Measurements from ENCODE around the gene SH3PXD2A.

SH3PXD2A gene

DNA sequence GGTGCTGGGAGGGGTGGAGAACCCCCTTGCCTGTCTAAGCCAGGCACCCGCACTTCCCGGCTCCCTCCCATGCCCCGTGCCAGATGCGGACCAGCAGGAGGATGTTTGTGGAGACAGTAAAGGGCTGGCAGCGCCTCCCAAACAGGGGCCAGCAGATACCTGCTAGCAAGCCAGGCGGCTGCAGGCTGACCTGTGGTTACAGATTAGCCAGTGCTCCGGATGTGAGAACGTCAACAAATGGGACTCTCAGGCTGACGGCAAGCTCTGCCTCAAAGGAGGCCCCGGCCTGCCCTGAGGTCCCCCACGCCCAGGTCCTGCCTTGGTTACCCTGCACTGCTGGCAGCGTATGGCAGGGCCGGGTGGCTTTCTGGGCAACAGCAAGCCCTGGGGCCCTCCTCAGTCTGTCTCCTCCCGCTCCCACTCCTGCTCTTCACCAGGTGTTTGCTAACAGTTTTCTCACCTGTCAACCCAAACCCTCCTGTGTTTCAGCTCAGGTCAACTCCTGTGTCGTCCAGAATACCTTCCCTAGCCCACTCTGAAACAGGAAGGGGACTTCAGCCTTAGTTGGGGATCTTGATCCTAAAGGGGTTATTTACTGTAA is 276.5 kb downstream of the SH3PXD2A start:
- Histone ChIP-seq H3K4me3 (ENCODE audit: low read depth, low read length) (no peak overlapping the region), H3K4me1 (ENCODE audit: control insufficient read depth, insufficient read depth, low read length) (no peaks in the 10 kb centered on the region), H3K36me3 (ENCODE audit: control insufficient read depth, insufficient read depth, low read length) (no peaks in the 10 kb centered on the region), H3K9me3 (ENCODE audit: control insufficient read depth, insufficient read depth, low read length) (no peaks in the 10 kb centered on the region), H3K9ac (ENCODE audit: low read depth, low read length) (no peak overlapping the region), H3K27me3 (ENCODE audit: control insufficient read depth, insufficient read depth, low read length) (no peaks in the 10 kb centered on the region)

- Histone ChIP-seq H3K9me3 (ENCODE audit: control insufficient read depth, insufficient read depth, low read length) (no peaks in the 10 kb centered on the region), H3K36me3 (ENCODE audit: control insufficient read depth, insufficient read depth, low read length) (no peaks in the 10 kb centered on the region), H3K4me3 (ENCODE audit: low read depth, low read length) (no peak overlapping the region), H3K9ac (ENCODE audit: low read depth, low read length) (no peak overlapping the region), H3K27me3 (ENCODE audit: control insufficient read depth, insufficient read depth, low read length) (no peaks in the 10 kb centered on the region), H3K4me1 (ENCODE audit: control insufficient read depth, insufficient read depth, low read length) (no peaks in the 10 kb centered on the region)
Observed at GRCh38 chr10:103576862-103577261, 278.5 kb downstream of the SH3PXD2A start.

DNA sequence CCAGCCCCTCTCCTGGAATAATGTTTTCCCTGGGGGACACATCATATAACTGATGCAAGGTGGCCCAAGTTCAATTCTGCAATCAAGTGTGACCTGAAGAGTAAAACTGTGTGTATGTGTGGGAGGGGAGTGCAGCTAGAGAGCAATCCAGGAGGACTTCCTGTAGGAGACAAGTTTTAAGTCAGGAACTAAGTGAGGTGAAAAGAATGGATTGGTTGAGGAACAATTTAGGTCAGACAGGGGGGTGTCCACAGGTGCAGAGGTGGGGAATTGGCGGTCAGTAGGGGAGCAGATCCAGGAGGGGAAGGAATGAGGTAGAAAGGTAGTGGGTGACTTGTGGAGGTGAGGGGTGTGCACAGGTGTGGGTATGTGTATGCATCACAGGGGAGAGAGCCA is 279.3 kb downstream of the SH3PXD2A start:
- H3K4me1 ChIP-seq (ENCODE audit: control insufficient read depth, insufficient read depth, low read length), result no peaks in the 10 kb centered on the region
- H3K36me3 ChIP-seq (ENCODE audit: control insufficient read depth, insufficient read depth, low read length), result no peaks in the 10 kb centered on the region
- H3K4me3 ChIP-seq (ENCODE audit: low read depth, low read length), result no peak overlapping the region
- H3K9ac ChIP-seq (ENCODE audit: low read depth, low read length), result no peak overlapping the region
- H3K9me3 ChIP-seq (ENCODE audit: control insufficient read depth, insufficient read depth, low read length), result no peaks in the 10 kb centered on the region
- H3K27me3 ChIP-seq (ENCODE audit: control insufficient read depth, insufficient read depth, low read length), result no peaks in the 10 kb centered on the region

DNA sequence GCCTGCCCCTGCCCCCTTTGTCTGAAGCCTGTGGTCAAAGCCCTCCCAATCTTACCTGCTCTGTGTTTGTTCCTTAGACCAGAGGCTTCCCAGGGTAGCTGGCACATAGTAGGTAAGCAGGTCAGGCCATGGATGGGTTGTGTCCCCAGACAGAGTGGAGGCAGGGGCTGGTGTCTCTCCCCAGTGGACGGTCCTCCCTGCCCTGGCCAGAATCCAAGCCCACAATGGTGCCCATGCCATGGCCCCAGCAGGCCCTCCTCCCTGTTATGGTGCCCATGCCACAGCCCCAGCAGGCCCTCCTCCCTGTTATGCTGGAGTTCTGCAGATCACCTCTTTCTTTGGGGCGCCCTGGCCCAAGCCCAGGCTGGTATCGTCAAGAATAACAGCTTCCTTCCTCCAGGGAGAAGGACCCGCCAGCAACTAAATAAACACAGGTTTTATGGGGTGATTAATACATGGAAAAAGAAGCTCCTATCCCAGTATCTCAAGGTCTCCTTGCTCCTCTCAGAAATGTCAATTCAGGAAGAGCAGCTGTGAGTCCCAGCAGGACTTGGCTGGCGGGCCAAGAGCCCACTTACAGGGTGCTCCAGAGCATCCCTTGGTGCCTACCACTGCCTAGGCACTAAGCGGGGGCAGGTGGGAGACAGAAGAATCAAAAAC is 279.8 kb downstream of the SH3PXD2A start:
- H3K27me3 ChIP-seq (ENCODE audit: control insufficient read depth, insufficient read depth, low read length), result no peaks in the 10 kb centered on the region
- no peaks in the 10 kb centered on the region for H3K36me3 ChIP-seq (ENCODE audit: control insufficient read depth, insufficient read depth, low read length)
- no peak overlapping the region for H3K9ac ChIP-seq (ENCODE audit: low read depth, low read length)
- no peaks in the 10 kb centered on the region for H3K4me1 ChIP-seq (ENCODE audit: control insufficient read depth, insufficient read depth, low read length)
- no peak overlapping the region for H3K4me3 ChIP-seq (ENCODE audit: low read depth, low read length)
- H3K9me3 ChIP-seq (ENCODE audit: control insufficient read depth, insufficient read depth, low read length), result no peaks in the 10 kb centered on the region

DNA sequence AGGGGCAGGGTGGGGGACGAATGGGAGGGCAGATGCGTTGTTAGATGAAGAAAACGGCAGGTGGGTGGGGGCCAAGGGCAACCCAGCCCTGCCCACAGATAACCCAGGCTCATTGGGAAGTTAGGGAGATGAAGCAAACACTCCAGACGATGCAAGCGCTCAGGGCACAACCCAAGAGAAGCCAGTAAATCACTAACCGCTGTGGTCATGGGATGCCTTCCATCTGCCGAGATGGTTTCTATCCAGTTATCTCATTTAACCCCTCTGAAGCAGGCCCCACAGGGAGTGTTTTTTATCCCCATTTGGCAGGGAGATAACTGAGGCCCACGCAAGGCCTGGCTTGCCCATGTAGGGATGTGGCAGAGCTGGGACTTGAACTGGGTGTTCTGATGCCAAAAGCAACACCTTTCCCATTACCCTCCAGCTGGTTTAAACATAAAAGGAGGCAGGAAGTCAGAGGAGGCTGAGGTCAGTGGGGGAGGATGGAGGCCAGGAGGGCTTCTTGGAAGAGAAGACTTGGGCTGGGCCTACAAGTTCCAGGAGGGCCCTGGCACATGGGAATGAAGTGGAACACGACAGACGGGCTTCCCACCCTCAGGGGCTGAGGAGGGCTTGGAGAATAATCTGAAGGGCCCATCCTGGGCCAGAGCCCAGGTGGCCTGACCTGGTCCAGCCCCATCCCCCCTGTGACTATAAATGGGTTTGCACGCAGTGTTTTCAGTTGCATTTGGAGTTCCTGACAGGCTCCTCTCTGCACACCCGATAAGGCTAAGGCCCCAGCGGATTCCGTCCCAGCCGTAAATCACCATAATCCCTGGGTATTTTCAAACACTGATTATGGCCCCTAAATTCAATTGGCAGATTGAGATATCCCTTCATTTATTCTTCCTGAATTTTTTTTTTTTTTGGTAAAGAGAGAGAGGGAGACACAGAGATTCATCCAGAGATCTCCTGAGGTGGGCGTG is 281.0 kb downstream of the SH3PXD2A start:
- H3K36me3 ChIP-seq (ENCODE audit: control insufficient read depth, insufficient read depth, low read length), result no peaks in the 10 kb centered on the region
- H3K9me3 ChIP-seq (ENCODE audit: control insufficient read depth, insufficient read depth, low read length), result no peaks in the 10 kb centered on the region
- H3K27me3 ChIP-seq (ENCODE audit: control insufficient read depth, insufficient read depth, low read length), result no peaks in the 10 kb centered on the region
- no peak overlapping the region for H3K9ac ChIP-seq (ENCODE audit: low read depth, low read length)
- H3K4me3 ChIP-seq (ENCODE audit: low read depth, low read length), result no peak overlapping the region
- H3K4me1 ChIP-seq (ENCODE audit: control insufficient read depth, insufficient read depth, low read length), result no peaks in the 10 kb centered on the region

GRCh38 chr10:103573205-103573487 is 282.2 kb downstream of the SH3PXD2A start:
- H3K4me1 ChIP-seq (ENCODE audit: control insufficient read depth, insufficient read depth, low read length), result no peaks in the 10 kb centered on the region
- H3K4me3 ChIP-seq (ENCODE audit: low read depth, low read length), result no peak overlapping the region
- H3K9me3 ChIP-seq (ENCODE audit: control insufficient read depth, insufficient read depth, low read length), result no peaks in the 10 kb centered on the region
- H3K9ac ChIP-seq (ENCODE audit: low read depth, low read length), result no peak overlapping the region
- H3K27me3 ChIP-seq (ENCODE audit: control insufficient read depth, insufficient read depth, low read length), result no peaks in the 10 kb centered on the region
- H3K36me3 ChIP-seq (ENCODE audit: control insufficient read depth, insufficient read depth, low read length), result no peaks in the 10 kb centered on the region

GRCh38 chr10:103572347-103573204 is 282.8 kb downstream of the SH3PXD2A start:
- H3K4me3 ChIP-seq (ENCODE audit: low read depth, low read length), result no peak overlapping the region
- no peaks in the 10 kb centered on the region for H3K4me1 ChIP-seq (ENCODE audit: control insufficient read depth, insufficient read depth, low read length)
- no peak overlapping the region for H3K9ac ChIP-seq (ENCODE audit: low read depth, low read length)
- no peaks in the 10 kb centered on the region for H3K36me3 ChIP-seq (ENCODE audit: control insufficient read depth, insufficient read depth, low read length)
- H3K27me3 ChIP-seq (ENCODE audit: control insufficient read depth, insufficient read depth, low read length), result no peaks in the 10 kb centered on the region
- H3K9me3 ChIP-seq (ENCODE audit: control insufficient read depth, insufficient read depth, low read length), result no peaks in the 10 kb centered on the region

GRCh38 chr10:103571656-103571975 is 283.8 kb downstream of the SH3PXD2A start:
- Histone ChIP-seq H3K9me3 (ENCODE audit: control insufficient read depth, insufficient read depth, low read length) (no peaks in the 10 kb centered on the region), H3K9ac (ENCODE audit: low read depth, low read length) (no peak overlapping the region), H3K4me1 (ENCODE audit: control insufficient read depth, insufficient read depth, low read length) (no peaks in the 10 kb centered on the region), H3K4me3 (ENCODE audit: low read depth, low read length) (no peak overlapping the region), H3K36me3 (ENCODE audit: control insufficient read depth, insufficient read depth, low read length) (no peaks in the 10 kb centered on the region), H3K27me3 (ENCODE audit: control insufficient read depth, insufficient read depth, low read length) (no peaks in the 10 kb centered on the region)

GRCh38 chr10:103570844-103571655 is 284.3 kb downstream of the SH3PXD2A start:
- H3K27me3 ChIP-seq (ENCODE audit: control insufficient read depth, insufficient read depth, low read length), result no peaks in the 10 kb centered on the region
- no peaks in the 10 kb centered on the region for H3K9me3 ChIP-seq (ENCODE audit: control insufficient read depth, insufficient read depth, low read length)
- no peak overlapping the region for H3K9ac ChIP-seq (ENCODE audit: low read depth, low read length)
- no peak overlapping the region for H3K4me3 ChIP-seq (ENCODE audit: low read depth, low read length)
- H3K4me1 ChIP-seq (ENCODE audit: control insufficient read depth, insufficient read depth, low read length), result no peaks in the 10 kb centered on the region
- no peaks in the 10 kb centered on the region for H3K36me3 ChIP-seq (ENCODE audit: control insufficient read depth, insufficient read depth, low read length)

DNA sequence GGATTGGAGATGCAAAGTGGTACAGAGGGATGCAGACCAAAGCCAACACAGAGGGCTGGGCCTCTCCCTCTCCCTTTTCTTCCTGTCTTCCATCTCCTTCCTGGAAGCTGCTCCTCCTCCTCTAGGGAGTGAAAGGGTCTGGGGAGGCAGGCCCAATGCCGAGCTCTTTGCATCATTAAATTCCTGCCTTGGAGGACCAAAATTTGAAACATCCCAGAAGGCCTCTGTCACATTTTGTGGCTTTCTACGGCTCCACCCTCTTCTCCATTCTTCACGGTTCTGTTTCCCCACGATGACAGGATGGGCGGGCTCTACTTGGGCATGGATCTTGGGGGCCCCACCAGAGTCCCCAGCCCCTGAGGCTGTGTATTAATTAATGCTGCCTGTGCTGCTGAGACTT is 285.5 kb downstream of the SH3PXD2A start:
- Histone ChIP-seq H3K9me3 (ENCODE audit: control insufficient read depth, insufficient read depth, low read length) (no peaks in the 10 kb centered on the region), H3K36me3 (ENCODE audit: control insufficient read depth, insufficient read depth, low read length) (no peaks in the 10 kb centered on the region), H3K9ac (ENCODE audit: low read depth, low read length) (no peak overlapping the region), H3K27me3 (ENCODE audit: control insufficient read depth, insufficient read depth, low read length) (no peaks in the 10 kb centered on the region), H3K4me1 (ENCODE audit: control insufficient read depth, insufficient read depth, low read length) (no peaks in the 10 kb centered on the region), H3K4me3 (ENCODE audit: low read depth, low read length) (no peak overlapping the region)

- H3K36me3 ChIP-seq (ENCODE audit: control insufficient read depth, insufficient read depth, low read length), result no peaks in the 10 kb centered on the region
- no peak overlapping the region for H3K9ac ChIP-seq (ENCODE audit: low read depth, low read length)
- H3K9me3 ChIP-seq (ENCODE audit: control insufficient read depth, insufficient read depth, low read length), result no peaks in the 10 kb centered on the region
- no peaks in the 10 kb centered on the region for H3K4me1 ChIP-seq (ENCODE audit: control insufficient read depth, insufficient read depth, low read length)
- H3K4me3 ChIP-seq (ENCODE audit: low read depth, low read length), result no peak overlapping the region
- no peaks in the 10 kb centered on the region for H3K27me3 ChIP-seq (ENCODE audit: control insufficient read depth, insufficient read depth, low read length)
Observed at GRCh38 chr10:103568505-103568904, 286.9 kb downstream of the SH3PXD2A start.

Data from iPS-15b (cell line).